Mesendoderm (in vitro differentiated cells): Measurements from ENCODE around the gene UNC50.

Experiments used
- DNase-seq: peaks from one replicate; pipeline ENCODE4 v3.0.0; 2013
- H2AK5ac ChIP-seq: 2 replicates; pipeline ENCODE4 v1.6.1; 2013; ENCODE audit warnings: low read length, inconsistent platforms
- H2BK120ac ChIP-seq: 2 replicates; pipeline ENCODE4 v1.6.1; 2013; ENCODE audit warnings: low read depth, mild to moderate bottlenecking, low read length, moderate library complexity, mixed read lengths
- H2BK15ac ChIP-seq: replicated peaks from 2 replicates; pipeline ENCODE4 v1.6.1; 2013; ENCODE audit warnings: low read depth, mild to moderate bottlenecking, moderate library complexity
- H2BK5ac ChIP-seq: 2 replicates; pipeline ENCODE4 v1.6.1; 2013; ENCODE audit warnings: low read length, inconsistent platforms
- H3K18ac ChIP-seq: 2 replicates; pipeline ENCODE4 v1.6.1; 2013; ENCODE audit warnings: mild to moderate bottlenecking, low read length, mixed read lengths
- H3K23ac ChIP-seq: one replicate; pipeline ENCODE4 v1.6.1; 2013; ENCODE audit warnings: low read length
- H3K27ac ChIP-seq: 2 replicates; pipeline ENCODE4 v1.5.1; 2013; ENCODE audit warnings: low read depth, mild to moderate bottlenecking, inconsistent platforms, low read length, moderate library complexity
- H3K27me3 ChIP-seq: 2 replicates; pipeline ENCODE4 v1.6.1; 2013; ENCODE audit warnings: low read length, control low read depth, mild to moderate bottlenecking, inconsistent platforms; ENCODE audit not compliant: insufficient read depth, poor library complexity
- H3K36me3 ChIP-seq: 2 replicates; pipeline ENCODE4 v1.6.1; 2013; ENCODE audit warnings: low read length, inconsistent platforms; ENCODE audit not compliant: control insufficient read depth, insufficient read depth
- H3K4ac ChIP-seq: one replicate; pipeline ENCODE4 v1.6.1; 2013; ENCODE audit warnings: low read depth, mild to moderate bottlenecking, low read length, moderate library complexity
- H3K4me1 ChIP-seq: 2 replicates; pipeline ENCODE4 v1.6.1; 2013; ENCODE audit warnings: low read depth, low read length, inconsistent platforms; ENCODE audit not compliant: control insufficient read depth
- H3K4me2 ChIP-seq: 2 replicates; pipeline ENCODE4 v1.6.1; 2013; ENCODE audit warnings: low read length
- H3K4me3 ChIP-seq: 2 replicates; pipeline ENCODE4 v1.5.1; 2013; ENCODE audit warnings: mild to moderate bottlenecking, low read length
- H3K56ac ChIP-seq: one replicate; pipeline ENCODE4 v1.6.1; 2013; ENCODE audit warnings: low read length
- H3K79me1 ChIP-seq: 2 replicates; pipeline ENCODE4 v1.6.1; 2013; ENCODE audit warnings: low read length, inconsistent platforms
- H3K79me2 ChIP-seq: 2 replicates; pipeline ENCODE4 v1.6.1; 2013; ENCODE audit warnings: mild to moderate bottlenecking, low read length; ENCODE audit not compliant: control insufficient read depth, insufficient read depth
- H3K9ac ChIP-seq: 2 replicates; pipeline ENCODE4 v1.6.1; 2013; ENCODE audit warnings: low read length, inconsistent platforms
- H4K5ac ChIP-seq: one replicate; pipeline ENCODE4 v1.6.1; 2013; ENCODE audit warnings: low read length
- H4K8ac ChIP-seq: one replicate; pipeline ENCODE4 v1.6.1; 2013; ENCODE audit warnings: low read depth, mild to moderate bottlenecking, control low read depth, low read length, moderate library complexity
- WGBS: extraction: QIAGEN DNeasy Blood & Tissue Kit; methylation state at CpG from one replicate; pipeline ENCODE4 v1.1.7; 2013; ENCODE audit warnings: low lambda C conversion rate, missing lambda C conversion rate; ENCODE audit not compliant: insufficient coverage; ENCODE audit errors: extremely low coverage; 5-methylcytosine and 5-hydroxymethylcytosine counted together

Gene UNC50

GRCh38 chr2:98561902-98562695 lies 46.3 kb upstream of the UNC50 start:
- Histone ChIP-seq H3K36me3 (peaks cover 9% of the 10 kb centered on the region), H3K79me2 (no peaks in the 10 kb centered on the region), H2BK120ac (no peak overlapping the region), H3K4me2 (no peak overlapping the region), H3K79me1 (no peaks in the 10 kb centered on the region), H2BK15ac (no peak overlapping the region), H3K4me1 (no peaks in the 10 kb centered on the region), H2AK5ac (no peak overlapping the region), H4K8ac (no peak overlapping the region), H2BK5ac (no peak overlapping the region), H3K27ac (no peak overlapping the region), H3K18ac (no peak overlapping the region), H3K4ac (no peak overlapping the region), H3K23ac (no peak overlapping the region), H3K56ac (no peak overlapping the region), H3K4me3 (no peak overlapping the region), H3K27me3 (no peaks in the 10 kb centered on the region), H4K5ac (no peak overlapping the region), H3K9ac (no peak overlapping the region)
- no peak for DNase-seq
- WGBS = no CpG with 5 or more reads among the region's 13 CpGs

GRCh38 chr2:98563394-98563793 lies 45.0 kb upstream of the UNC50 start:
- H4K5ac ChIP-seq = no peak overlapping the region
- H3K23ac ChIP-seq = no peak overlapping the region
- no peak overlapping the region for H2BK5ac ChIP-seq
- H3K4me1 ChIP-seq = no peaks in the 10 kb centered on the region
- H3K79me1 ChIP-seq = no peaks in the 10 kb centered on the region
- no peak overlapping the region for H2BK120ac ChIP-seq
- no peak overlapping the region for H2AK5ac ChIP-seq
- no peak overlapping the region for H3K27ac ChIP-seq
- WGBS = no CpG with 5 or more reads among the region's 13 CpGs
- no peak overlapping the region for H3K18ac ChIP-seq
- peaks cover 6% of the 10 kb centered on the region for H3K36me3 ChIP-seq
- no peak overlapping the region for H3K4me3 ChIP-seq
- H4K8ac ChIP-seq = no peak overlapping the region
- no peak overlapping the region for H3K56ac ChIP-seq
- H2BK15ac ChIP-seq = no peak overlapping the region
- H3K4me2 ChIP-seq = no peak overlapping the region
- no peak for DNase-seq
- H3K27me3 ChIP-seq = no peaks in the 10 kb centered on the region
- no peak overlapping the region for H3K4ac ChIP-seq
- no peak overlapping the region for H3K9ac ChIP-seq
- H3K79me2 ChIP-seq = no peaks in the 10 kb centered on the region

- no peak overlapping the region for H2BK15ac ChIP-seq
- no peak overlapping the region for H3K4me3 ChIP-seq
- WGBS = no CpG with 5 or more reads among the region's 17 CpGs
- H3K4me2 ChIP-seq = no peak overlapping the region
- H3K23ac ChIP-seq = no peak overlapping the region
- H3K79me2 ChIP-seq = no peaks in the 10 kb centered on the region
- H3K79me1 ChIP-seq = no peaks in the 10 kb centered on the region
- H3K27me3 ChIP-seq = no peaks in the 10 kb centered on the region
- H4K8ac ChIP-seq = no peak overlapping the region
- DNase-seq = no peak
- no peaks in the 10 kb centered on the region for H3K4me1 ChIP-seq
- no peak overlapping the region for H2BK5ac ChIP-seq
- no peak overlapping the region for H4K5ac ChIP-seq
- no peak overlapping the region for H2AK5ac ChIP-seq
- H2BK120ac ChIP-seq = no peak overlapping the region
- no peak overlapping the region for H3K56ac ChIP-seq
- H3K4ac ChIP-seq = no peak overlapping the region
- no peak overlapping the region for H3K9ac ChIP-seq
- H3K18ac ChIP-seq = no peak overlapping the region
- no peak overlapping the region for H3K27ac ChIP-seq
- H3K36me3 ChIP-seq = peaks cover 11% of the 10 kb centered on the region
Measured at GRCh38 chr2:98564541-98565132, 43.8 kb upstream of the UNC50 start.

- H3K4me3 ChIP-seq = no peak overlapping the region
- H3K4ac ChIP-seq = no peak overlapping the region
- no peak overlapping the region for H3K56ac ChIP-seq
- WGBS = no CpG with 5 or more reads among the region's 9 CpGs
- no peaks in the 10 kb centered on the region for H3K4me1 ChIP-seq
- no peak for DNase-seq
- H2BK120ac ChIP-seq = no peak overlapping the region
- no peak overlapping the region for H3K23ac ChIP-seq
- no peak overlapping the region for H3K18ac ChIP-seq
- H3K79me1 ChIP-seq = no peaks in the 10 kb centered on the region
- no peak overlapping the region for H4K5ac ChIP-seq
- H3K79me2 ChIP-seq = no peaks in the 10 kb centered on the region
- no peak overlapping the region for H4K8ac ChIP-seq
- H2AK5ac ChIP-seq = no peak overlapping the region
- no peak overlapping the region for H2BK5ac ChIP-seq
- H3K9ac ChIP-seq = no peak overlapping the region
- no peaks in the 10 kb centered on the region for H3K27me3 ChIP-seq
- peaks cover 15% of the 10 kb centered on the region for H3K36me3 ChIP-seq
- H3K4me2 ChIP-seq = no peak overlapping the region
- no peak overlapping the region for H2BK15ac ChIP-seq
- no peak overlapping the region for H3K27ac ChIP-seq
Measured at GRCh38 chr2:98565286-98565860, 43.0 kb upstream of the UNC50 start.

- DNase-seq = no peak
- no peak overlapping the region for H2BK120ac ChIP-seq
- H3K4me1 ChIP-seq = no peaks in the 10 kb centered on the region
- H3K79me2 ChIP-seq = no peaks in the 10 kb centered on the region
- H3K23ac ChIP-seq = no peak overlapping the region
- H4K5ac ChIP-seq = no peak overlapping the region
- no peak overlapping the region for H3K27ac ChIP-seq
- no peak overlapping the region for H3K4me3 ChIP-seq
- H3K56ac ChIP-seq = no peak overlapping the region
- no peak overlapping the region for H2BK5ac ChIP-seq
- H3K79me1 ChIP-seq = no peaks in the 10 kb centered on the region
- no peak overlapping the region for H3K4me2 ChIP-seq
- H3K27me3 ChIP-seq = no peaks in the 10 kb centered on the region
- H2AK5ac ChIP-seq = no peak overlapping the region
- WGBS = no CpG with 5 or more reads among the region's 19 CpGs
- H3K18ac ChIP-seq = no peak overlapping the region
- no peak overlapping the region for H3K4ac ChIP-seq
- no peak overlapping the region for H4K8ac ChIP-seq
- H3K36me3 ChIP-seq = peaks cover 17% of the 10 kb centered on the region
- no peak overlapping the region for H2BK15ac ChIP-seq
- H3K9ac ChIP-seq = no peak overlapping the region
Measured at GRCh38 chr2:98565941-98566340, 42.4 kb upstream of the UNC50 start.
